ENCODE data around the gene PEX6.

DNA sequence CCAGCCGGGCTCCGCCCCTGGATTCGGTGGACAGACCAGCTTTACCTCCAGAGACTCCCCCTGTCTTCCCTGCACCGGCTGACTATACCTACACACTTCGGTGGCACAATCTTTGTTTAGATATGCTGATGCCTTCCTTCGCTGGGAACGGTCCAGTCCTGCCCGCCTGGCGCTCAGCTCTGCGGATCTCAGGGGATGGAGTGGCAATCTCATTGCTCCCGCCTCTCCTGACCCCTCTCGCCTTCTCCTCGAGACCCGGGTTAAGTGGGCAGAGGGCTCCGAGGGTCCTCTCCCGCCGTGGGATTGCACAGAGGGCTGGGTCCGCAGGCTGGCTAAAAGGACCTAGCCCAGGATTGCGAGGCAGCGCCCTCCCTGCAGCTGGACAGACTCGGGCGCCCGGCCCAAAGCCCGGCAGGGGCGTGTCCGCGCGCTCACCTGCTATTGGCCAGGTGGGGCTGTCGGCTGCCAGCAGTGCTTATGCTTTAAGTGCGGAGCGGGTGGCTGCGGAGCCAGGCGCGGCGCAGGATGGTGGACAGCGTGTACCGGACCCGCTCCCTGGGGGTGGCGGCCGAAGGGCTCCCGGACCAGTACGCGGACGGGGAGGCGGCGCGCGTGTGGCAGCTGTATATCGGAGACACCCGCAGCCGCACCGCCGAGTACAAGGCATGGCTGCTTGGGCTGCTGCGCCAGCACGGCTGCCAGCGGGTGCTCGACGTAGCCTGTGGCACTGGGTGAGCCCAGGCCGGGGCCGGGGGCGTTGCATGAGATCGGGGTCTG lies 18.6 kb downstream of the PEX6 start, which contains the start of gene GNMT:
- TF ChIP-seq, protein P1, sequence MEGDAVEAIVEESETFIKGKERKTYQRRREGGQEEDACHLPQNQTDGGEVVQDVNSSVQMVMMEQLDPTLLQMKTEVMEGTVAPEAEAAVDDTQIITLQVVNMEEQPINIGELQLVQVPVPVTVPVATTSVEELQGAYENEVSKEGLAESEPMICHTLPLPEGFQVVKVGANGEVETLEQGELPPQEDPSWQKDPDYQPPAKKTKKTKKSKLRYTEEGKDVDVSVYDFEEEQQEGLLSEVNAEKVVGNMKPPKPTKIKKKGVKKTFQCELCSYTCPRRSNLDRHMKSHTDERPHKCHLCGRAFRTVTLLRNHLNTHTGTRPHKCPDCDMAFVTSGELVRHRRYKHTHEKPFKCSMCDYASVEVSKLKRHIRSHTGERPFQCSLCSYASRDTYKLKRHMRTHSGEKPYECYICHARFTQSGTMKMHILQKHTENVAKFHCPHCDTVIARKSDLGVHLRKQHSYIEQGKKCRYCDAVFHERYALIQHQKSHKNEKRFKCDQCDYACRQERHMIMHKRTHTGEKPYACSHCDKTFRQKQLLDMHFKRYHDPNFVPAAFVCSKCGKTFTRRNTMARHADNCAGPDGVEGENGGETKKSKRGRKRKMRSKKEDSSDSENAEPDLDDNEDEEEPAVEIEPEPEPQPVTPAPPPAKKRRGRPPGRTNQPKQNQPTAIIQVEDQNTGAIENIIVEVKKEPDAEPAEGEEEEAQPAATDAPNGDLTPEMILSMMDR (optimal IDR thresholded peaks at IDR 0.05 in 1 of 3, IDR thresholded peaks at IDR 0.05 in 1 of 3, conservative IDR thresholded peaks at IDR 0.05 in 1 of 3; ENCODE audit: extremely low read depth in 1 of 3, insufficient read depth in 2 of 3, low read length in 3 of 3) = no peak
- no peak for TF ChIP-seq EZH2 (IDR thresholded peaks at IDR 0.05; ENCODE audit: low read length)

All from keratinocyte (primary cell).